K562 (cell line): ENCODE measurements around the gene CHTF8. TPM values are rescaled to one million over a fixed set of nuclear protein-coding genes. Genes with fewer than 3 reads are reported as not detected.

ENCODE experiments used
- CCNT2 ChIP-seq: IDR thresholded peaks from 2 replicates; pipeline ENCODE4 v1.6.1; 2011; ENCODE audit warnings: borderline replicate concordance, low read depth, mild to moderate bottlenecking, moderate library complexity, mixed read lengths, low read length; ENCODE audit not compliant: insufficient read length; ENCODE audit errors: extremely low read depth
- E2F3 ChIP-seq: fragments of 250-450 bp; sonication (Bioruptor Pico); IDR thresholded peaks from 2 replicates; pipeline ENCODE4 v1.4.0; 2020; ENCODE audit warnings: mild to moderate bottlenecking
- EP400 ChIP-seq: fragments of 450-650 bp; IDR thresholded peaks from 2 replicates; pipeline ENCODE4 v1.6.1; 2017; ENCODE audit warnings: antibody characterized with exemption, mild to moderate bottlenecking, moderate library complexity
- ETS1 ChIP-seq: conservative IDR thresholded peaks from 2 replicates; pipeline ENCODE4 v1.6.1; 2011; ENCODE audit warnings: low read depth, mild to moderate bottlenecking, low read length; ENCODE audit not compliant: control insufficient read depth
- ETV6 ChIP-seq, 3 experiments: fragments of 150-350 bp in 1 of 3; sonication (generic) in 1 of 3; formaldehyde crosslinking in 1 of 3; IDR thresholded peaks; 2 replicates each; pipeline versions ENCODE4 v1.6.1 to v1.8.0; 2014 to 2022; ENCODE audit warnings: borderline replicate concordance in 2 of 3, low read depth in 2 of 3, antibody characterized with exemption in 1 of 3, low read length in 1 of 3, mild to moderate bottlenecking in 1 of 3, missing genetic modification reagents in 1 of 3
- FOXK1 ChIP-seq: sonication (generic); formaldehyde crosslinking; IDR thresholded peaks from 2 replicates; pipeline ENCODE4 v1.8.0; 2022; ENCODE audit warnings: missing genetic modification reagents, mild to moderate bottlenecking, borderline replicate concordance
- IRF1 ChIP-seq: sonication (generic); formaldehyde crosslinking; IDR thresholded peaks from 2 replicates; pipeline ENCODE4 v1.8.0; 2022; ENCODE audit warnings: missing genetic modification reagents, mild to moderate bottlenecking, borderline replicate concordance
- MYC ChIP-seq, 2 experiments: fragments of 250-450 bp in 1 of 2; sonication (Bioruptor Pico) in 1 of 2; IDR thresholded peaks; 2 replicates each; pipeline versions ENCODE4 v1.5.1 to v1.6.1; 2012 to 2021; ENCODE audit warnings: low read depth in 2 of 2, borderline replicate concordance in 1 of 2, improper control_type of control experiment in 1 of 2, low read length in 1 of 2, mild to moderate bottlenecking in 1 of 2, moderate library complexity in 1 of 2
- NR3C1 ChIP-seq: sonication (generic); formaldehyde crosslinking; IDR thresholded peaks from 2 replicates; pipeline ENCODE4 v1.8.1; 2022; ENCODE audit warnings: missing genetic modification reagents
- PPARD ChIP-seq: fragments of 250-450 bp; sonication (Bioruptor Pico); IDR thresholded peaks from 2 replicates; pipeline ENCODE4 v1.8.0; 2022; ENCODE audit warnings: inconsistent platforms, mild to moderate bottlenecking, moderate library complexity
- SAP30 ChIP-seq: fragments of 200-600 bp; sonication (generic); IDR thresholded peaks from 2 replicates; pipeline ENCODE4 v1.6.1; 2012; ENCODE audit warnings: borderline replicate concordance, low read depth, mild to moderate bottlenecking, moderate library complexity, low read length, control low read depth, inconsistent platforms; ENCODE audit not compliant: insufficient read depth, poor library complexity, severe bottlenecking
- SLC30A9 ChIP-seq: fragments of 250-450 bp; sonication (Bioruptor Pico); IDR thresholded peaks from 2 replicates; pipeline ENCODE4 v1.8.0; 2022; ENCODE audit warnings: mild to moderate bottlenecking, moderate library complexity
- SMAD4 ChIP-seq: fragments of 250-450 bp; sonication (Bioruptor Pico); conservative IDR thresholded peaks from 2 replicates; pipeline ENCODE4 v1.8.0; 2021; ENCODE audit warnings: inconsistent platforms, mild to moderate bottlenecking, moderate library complexity
- SOX6 ChIP-seq: fragments of 450-650 bp; IDR thresholded peaks from 2 replicates; pipeline ENCODE4 v1.6.1; 2014; ENCODE audit warnings: mild to moderate bottlenecking
- SREBF2 ChIP-seq: sonication (generic); formaldehyde crosslinking; IDR thresholded peaks from 2 replicates; pipeline ENCODE4 v1.4.0; 2020; ENCODE audit warnings: mild to moderate bottlenecking, missing genetic modification reagents
- TFE3 ChIP-seq: fragments of 450-650 bp; formaldehyde crosslinking; IDR thresholded peaks from 2 replicates; pipeline ENCODE4 v1.4.0; 2020; ENCODE audit warnings: mild to moderate bottlenecking, mixed read lengths
- TRIM25 ChIP-seq: fragments of 450-650 bp; IDR thresholded peaks from 2 replicates; pipeline ENCODE4 v1.7.0; 2016; ENCODE audit warnings: borderline replicate concordance
- ZC3H4 ChIP-seq: sonication (generic); formaldehyde crosslinking; IDR thresholded peaks from 2 replicates; pipeline ENCODE4 v1.9.0; 2021; ENCODE audit warnings: missing genetic modification reagents, borderline replicate concordance
- ZFX ChIP-seq: sonication (generic); formaldehyde crosslinking; IDR thresholded peaks from 2 replicates; pipeline ENCODE4 v1.8.0; 2022; ENCODE audit warnings: mild to moderate bottlenecking, missing genetic modification reagents, moderate library complexity
- ZNF124 ChIP-seq: sonication (generic); formaldehyde crosslinking; IDR thresholded peaks from 2 replicates; pipeline ENCODE4 v1.8.1; 2022; ENCODE audit warnings: missing genetic modification reagents
- polyA plus RNA-seq, 8 experiments: library from polyadenylated mRNA; depleted of rRNA in 4 of 8; stranded (reverse) in 5 of 8; unstranded in 3 of 8; fragments of >200 nt; fragmentation: Nextera tagmentation in 2 of 8; fragmentation: Illumina TruSeq in 1 of 8; extraction: Ambion mirVana in 2 of 8; extraction: Trizol in 1 of 8; gene quantifications; 2 replicates each; pipeline versions ENCODE4 v1.2.1 to v1.2.3, GENCODE V29; 2011 to 2014; ENCODE audit warnings: inconsistent platforms in 1 of 8, missing spikeins in 1 of 8
- total RNA-seq, 7 experiments: library from RNA; depleted of rRNA in 6 of 7; stranded (reverse); fragments of >200 nt in 6 of 7; fragmentation: Illumina TruSeq in 2 of 7; extraction: Trizol in 2 of 7; gene quantifications; 2 replicates each; pipeline versions ENCODE4 v1.2.1 to v1.2.3, GENCODE V29; 2011 to 2021; ENCODE audit warnings: low replicate concordance in 1 of 7

CHTF8 gene
- total and polyA plus RNA-seq, 9 of the 15 experiments (the other 6 are each of a cell fraction or from before 2014, with no cell fraction given): 20.2 to 199 (median 108) TPM

GRCh38 chr16:69132424-69133252 is at the start of gene CHTF8, which contains the start of gene UTP4 (continued):
- TF ChIP-seq SMAD4 (CRISPR knock-in tag): no peak; the same call in 1 of the 2 replicates
- TF ChIP-seq MYC (IDR thresholded peaks at IDR 0.05; ENCODE audit: low read depth, low read length): peak; percentile 98
- TF ChIP-seq MYC (CRISPR knock-in tag; IDR thresholded peaks at IDR 0.05; ENCODE audit: borderline replicate concordance, low read depth): peak; percentile 92
- no peak for TF ChIP-seq NR3C1 (CRISPR knock-in tag)
- TF ChIP-seq ZC3H4 (CRISPR knock-in tag): no peak
- no peak for TF ChIP-seq IRF1 (CRISPR knock-in tag)
- TF ChIP-seq TRIM25: no peak
- TF ChIP-seq CCNT2: peak; percentile 5
- TF ChIP-seq SLC30A9 (CRISPR knock-in tag): no peak
- no peak for TF ChIP-seq FOXK1
- TF ChIP-seq TFE3 (CRISPR knock-in tag): no peak
- no peak for TF ChIP-seq SOX6
- no peak; the same call in 1 of the 2 replicates for TF ChIP-seq ETS1
- no peak for TF ChIP-seq SREBF2 (CRISPR knock-in tag)
- no peak for TF ChIP-seq ZNF124 (CRISPR knock-in tag)
- TF ChIP-seq ZFX (CRISPR knock-in tag): peak; percentile 47
- peak; percentile 96 for TF ChIP-seq EP400
- TF ChIP-seq E2F3 (CRISPR knock-in tag): 0 out of 2 replicates have a peak, but pooled peaks have one; percentile 44
- no peak for TF ChIP-seq ETV6 (IDR thresholded peaks at IDR 0.05; ENCODE audit: borderline replicate concordance in 1 of 2, low read depth in 2 of 2, low read length in 1 of 2)
- no peak for TF ChIP-seq ETV6 (CRISPR knock-in tag; IDR thresholded peaks at IDR 0.05; ENCODE audit: borderline replicate concordance)
- TF ChIP-seq SAP30: peak; percentile 96
- no peak for TF ChIP-seq PPARD (CRISPR knock-in tag)
